ENCODE measurements around the gene CCDC57.
"Not testable (repeated sequence)": the region's sequence is repeated elsewhere in the genome, so short reads cannot be mapped to it uniquely, and the experiment has no call there.

The CCDC57 gene

DNA sequence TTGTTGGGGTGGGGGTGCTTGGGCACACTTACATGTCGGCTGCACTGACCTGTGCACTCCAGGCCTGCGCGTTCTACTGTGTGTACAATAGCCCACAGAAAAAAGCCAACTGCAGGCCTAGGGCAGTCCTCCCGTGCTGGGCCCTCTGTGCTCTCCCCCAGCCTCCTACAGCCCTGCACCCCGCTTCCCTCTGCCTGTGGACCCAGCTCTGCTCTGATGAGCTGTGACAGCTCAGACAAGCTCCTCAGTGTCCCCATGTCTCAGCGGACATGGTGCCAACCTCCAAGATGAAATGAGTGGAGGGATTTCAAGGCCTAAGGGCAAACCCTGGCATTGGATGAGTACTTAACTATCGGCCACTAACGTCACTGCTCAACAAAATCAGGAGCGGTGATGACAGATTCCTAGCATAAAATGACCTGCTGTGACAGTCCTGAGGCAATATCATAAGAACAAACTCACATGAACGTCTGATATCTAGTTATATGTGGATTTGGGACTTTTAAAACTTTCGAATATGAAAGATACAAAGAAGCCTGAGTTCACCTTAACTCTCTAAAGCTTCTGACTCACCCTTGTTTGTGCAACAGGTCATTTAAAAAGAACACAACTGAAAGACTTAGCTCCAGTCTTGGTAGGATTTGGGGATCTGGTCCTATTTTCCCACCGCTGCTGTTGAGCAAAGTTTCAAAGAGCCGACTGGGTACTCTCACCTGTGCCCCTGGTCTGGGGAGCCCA, 34.7 kb downstream of the CCDC57 start:
- TF ChIP-seq, protein P1, sequence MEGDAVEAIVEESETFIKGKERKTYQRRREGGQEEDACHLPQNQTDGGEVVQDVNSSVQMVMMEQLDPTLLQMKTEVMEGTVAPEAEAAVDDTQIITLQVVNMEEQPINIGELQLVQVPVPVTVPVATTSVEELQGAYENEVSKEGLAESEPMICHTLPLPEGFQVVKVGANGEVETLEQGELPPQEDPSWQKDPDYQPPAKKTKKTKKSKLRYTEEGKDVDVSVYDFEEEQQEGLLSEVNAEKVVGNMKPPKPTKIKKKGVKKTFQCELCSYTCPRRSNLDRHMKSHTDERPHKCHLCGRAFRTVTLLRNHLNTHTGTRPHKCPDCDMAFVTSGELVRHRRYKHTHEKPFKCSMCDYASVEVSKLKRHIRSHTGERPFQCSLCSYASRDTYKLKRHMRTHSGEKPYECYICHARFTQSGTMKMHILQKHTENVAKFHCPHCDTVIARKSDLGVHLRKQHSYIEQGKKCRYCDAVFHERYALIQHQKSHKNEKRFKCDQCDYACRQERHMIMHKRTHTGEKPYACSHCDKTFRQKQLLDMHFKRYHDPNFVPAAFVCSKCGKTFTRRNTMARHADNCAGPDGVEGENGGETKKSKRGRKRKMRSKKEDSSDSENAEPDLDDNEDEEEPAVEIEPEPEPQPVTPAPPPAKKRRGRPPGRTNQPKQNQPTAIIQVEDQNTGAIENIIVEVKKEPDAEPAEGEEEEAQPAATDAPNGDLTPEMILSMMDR (IDR thresholded peaks at IDR 0.05; ENCODE audit: low read depth, low read length, missing control alignments) = no peak
- no peak overlapping the region for H3K4me3 ChIP-seq (ENCODE audit: low read depth, low read length)
- no peak for DNase-seq (ENCODE audit: low read depth)

DNA sequence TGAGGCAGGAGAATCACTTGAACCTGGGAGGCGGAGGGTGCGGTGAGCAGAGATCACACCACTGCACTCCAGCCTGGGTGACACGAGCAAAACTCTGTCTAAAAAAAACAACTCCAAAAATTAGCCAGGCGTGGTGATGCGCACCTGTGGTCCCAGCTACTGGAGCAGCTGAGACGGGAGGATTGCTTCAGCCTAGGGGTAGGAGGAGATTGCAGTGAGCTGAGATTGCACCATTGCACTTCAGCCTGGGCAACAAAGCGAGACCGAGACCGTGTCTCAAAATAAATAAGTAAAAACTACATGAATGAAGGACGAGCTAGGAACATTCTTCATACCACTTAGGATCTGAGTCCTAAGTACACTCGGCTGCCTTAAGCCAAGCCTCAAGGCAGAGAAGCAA, 35.4 kb downstream of the CCDC57 start:
- DNase-seq (ENCODE audit: low read depth) = no peak
- TF ChIP-seq, protein P1 (IDR thresholded peaks at IDR 0.05; ENCODE audit: low read depth, low read length, missing control alignments) = no peak
- no peak overlapping the region for H3K4me3 ChIP-seq (ENCODE audit: low read depth, low read length)

DNA sequence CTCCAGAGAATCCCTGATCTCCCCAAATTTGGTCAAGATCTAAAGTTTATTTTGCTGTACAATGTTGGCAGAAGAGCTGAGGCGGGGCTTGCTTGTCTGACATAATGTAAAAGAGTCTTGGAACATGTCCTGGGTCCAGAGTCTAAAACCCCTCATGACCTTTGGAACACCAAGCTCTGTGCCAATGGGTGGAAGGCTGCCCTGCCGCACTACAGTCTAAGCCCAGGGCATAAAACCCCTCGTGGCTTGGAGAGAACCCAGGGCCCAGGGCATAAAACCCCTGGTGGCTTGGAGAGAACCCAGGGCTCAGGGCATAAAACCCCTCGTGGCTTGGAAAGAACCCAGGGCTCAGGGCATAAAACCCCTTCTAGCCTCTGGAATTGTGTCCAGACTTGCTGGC, 36.7 kb downstream of the CCDC57 start:
- TF ChIP-seq, protein P1 (IDR thresholded peaks at IDR 0.05; ENCODE audit: low read depth, low read length, missing control alignments) = no peak
- no peak for DNase-seq (ENCODE audit: low read depth)
- no peak overlapping the region for H3K4me3 ChIP-seq (ENCODE audit: low read depth, low read length)

DNA sequence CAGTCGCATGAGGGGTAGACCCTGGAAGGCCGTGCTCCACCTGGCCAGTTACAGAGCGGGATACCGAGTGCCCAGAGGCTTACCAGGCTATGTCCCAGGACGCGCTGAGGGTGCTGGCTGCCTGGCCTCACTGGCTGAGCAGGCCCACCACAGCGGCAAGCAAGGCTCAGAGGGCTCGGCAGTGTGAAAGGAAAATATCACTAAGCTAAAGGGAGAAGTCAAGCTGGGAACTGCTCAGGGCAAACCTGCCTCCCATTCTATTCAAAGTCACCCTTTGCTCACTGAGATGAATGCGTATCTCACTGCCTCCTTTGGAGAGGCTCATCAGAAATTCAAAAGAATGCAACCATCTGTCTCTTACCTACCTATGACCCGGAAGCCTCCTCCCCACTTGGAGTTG, 37.4 kb downstream of the CCDC57 start:
- no peak for DNase-seq (ENCODE audit: low read depth)
- TF ChIP-seq, protein P1 (IDR thresholded peaks at IDR 0.05; ENCODE audit: low read depth, low read length, missing control alignments) = no peak
- no peak overlapping the region for H3K4me3 ChIP-seq (ENCODE audit: low read depth, low read length)

DNA sequence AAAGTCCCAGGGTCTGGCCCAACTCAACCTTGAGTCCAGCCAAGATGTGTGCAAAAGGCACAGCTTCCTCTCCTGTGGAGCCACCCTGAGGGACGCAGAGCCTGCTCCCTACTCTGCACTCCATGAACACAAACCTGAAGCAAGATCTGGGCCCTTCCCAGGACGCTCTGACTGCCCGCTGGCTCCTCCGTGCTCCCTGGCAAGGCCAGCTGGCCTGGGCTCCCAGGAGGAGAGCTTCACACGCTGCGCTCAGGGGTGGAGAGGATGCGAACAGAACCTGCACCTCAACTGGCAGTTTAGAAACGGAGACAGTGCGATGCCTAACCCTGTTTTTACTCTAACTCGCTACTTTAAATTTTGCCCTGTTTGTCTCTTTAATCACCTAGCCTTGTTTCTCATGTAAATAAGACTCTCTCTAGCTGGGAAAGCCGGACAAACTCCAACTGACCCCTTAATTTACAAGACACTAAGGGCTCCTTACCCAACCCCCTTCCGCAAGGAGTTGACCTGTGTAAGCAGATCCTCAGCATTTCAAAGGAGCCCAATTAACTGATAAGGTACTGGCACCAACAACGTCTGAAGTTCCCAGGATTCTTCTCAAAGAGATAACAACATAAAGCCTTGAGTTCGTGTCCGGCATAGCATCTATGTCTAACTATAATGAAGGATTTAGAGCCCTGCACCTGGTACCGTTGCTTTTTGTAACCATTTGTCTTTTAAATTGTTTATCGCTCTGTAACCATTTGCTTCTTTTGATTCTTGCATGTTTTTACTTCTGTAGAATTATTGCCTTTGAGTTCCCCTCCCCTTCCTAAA, 38.4 kb downstream of the CCDC57 start:
- H3K4me3 ChIP-seq (ENCODE audit: low read depth, low read length); DNase-seq (ENCODE audit: low read depth): not testable (repeated sequence)

DNA sequence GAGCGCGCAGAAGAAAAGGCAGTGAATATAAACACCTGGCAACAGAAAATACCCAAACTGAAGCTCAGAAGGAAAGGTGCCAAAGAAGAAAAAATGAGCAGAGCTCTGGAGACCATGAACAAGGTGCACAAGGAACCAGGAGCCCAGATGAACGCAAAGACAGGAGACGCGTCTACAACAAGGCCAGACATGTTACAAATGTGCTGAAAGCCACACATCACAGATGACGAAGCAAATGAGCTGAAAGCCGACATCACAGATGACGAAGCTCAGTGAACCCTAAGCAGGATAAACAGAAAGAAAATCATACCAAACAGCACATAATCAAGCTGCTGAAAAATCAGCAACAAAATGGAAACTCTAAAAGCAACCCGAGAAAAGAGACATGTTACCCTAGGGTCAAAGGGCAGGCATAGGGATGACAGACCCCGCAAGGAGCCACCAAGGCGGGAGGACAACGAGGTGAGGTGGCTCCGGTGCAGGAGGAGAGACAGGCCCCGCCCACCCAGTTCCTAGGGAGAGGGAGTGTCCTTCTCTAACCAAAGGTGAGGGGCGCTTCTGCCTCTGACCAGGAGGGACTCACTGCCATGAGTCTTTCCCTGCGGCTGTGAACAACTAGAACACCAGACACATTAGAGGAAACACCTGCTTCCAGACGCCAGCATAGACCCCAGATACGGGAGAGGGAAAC, 39.1 kb downstream of the CCDC57 start:
- H3K4me3 ChIP-seq (ENCODE audit: low read depth, low read length) = no peak overlapping the region
- TF ChIP-seq, protein P1 (IDR thresholded peaks at IDR 0.05; ENCODE audit: low read depth, low read length, missing control alignments) = no peak
- DNase-seq (ENCODE audit: low read depth) = no peak

DNA sequence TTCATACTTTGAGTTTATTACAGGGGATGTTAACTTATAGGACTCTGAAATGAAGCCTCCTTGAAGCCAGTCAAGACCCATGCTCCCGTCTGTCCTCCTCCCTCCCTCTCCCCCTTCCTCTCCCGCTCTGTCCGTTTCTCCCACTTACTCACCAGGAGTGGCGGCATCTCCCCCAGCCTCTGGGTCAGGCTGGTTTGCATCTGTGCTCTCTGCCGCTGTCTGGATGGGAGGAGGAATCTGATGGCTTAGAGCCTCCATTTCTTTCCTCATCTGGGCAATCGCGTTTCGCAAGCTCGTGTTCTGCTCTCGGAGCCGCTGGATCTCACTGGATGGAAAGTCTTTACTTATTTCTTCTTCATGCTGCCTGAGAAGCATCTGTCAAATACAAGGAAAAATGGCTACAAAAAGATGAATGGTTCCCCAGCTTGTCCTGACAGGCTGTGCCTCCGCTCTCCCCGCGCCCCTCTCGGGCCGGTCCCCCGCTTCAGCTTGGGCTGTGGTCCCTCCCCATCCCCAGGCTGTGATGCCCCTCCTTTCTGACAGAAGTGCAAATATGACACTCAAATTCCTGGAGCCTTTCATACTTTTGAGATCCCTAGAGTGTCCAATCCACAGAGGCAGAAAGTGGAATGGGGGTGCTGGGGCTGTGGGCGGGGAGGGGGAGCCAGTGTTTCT, 40.0 kb downstream of the CCDC57 start:
- DNase-seq (ENCODE audit: low read depth) = no peak
- TF ChIP-seq, protein P1 (IDR thresholded peaks at IDR 0.05; ENCODE audit: low read depth, low read length, missing control alignments) = no peak
- H3K4me3 ChIP-seq (ENCODE audit: low read depth, low read length) = no peak overlapping the region

All from GM12864 (cell line).